Stimulated activated naive CD4-positive, alpha-beta T cell (primary cell): ENCODE measurements around the gene ARHGEF1.

ENCODE experiments used
- DNase-seq, 6 experiments: peaks; one replicate each; lab custom pipeline; 2025; lab: John Stamatoyannopoulos, UW

Gene ARHGEF1

DNA sequence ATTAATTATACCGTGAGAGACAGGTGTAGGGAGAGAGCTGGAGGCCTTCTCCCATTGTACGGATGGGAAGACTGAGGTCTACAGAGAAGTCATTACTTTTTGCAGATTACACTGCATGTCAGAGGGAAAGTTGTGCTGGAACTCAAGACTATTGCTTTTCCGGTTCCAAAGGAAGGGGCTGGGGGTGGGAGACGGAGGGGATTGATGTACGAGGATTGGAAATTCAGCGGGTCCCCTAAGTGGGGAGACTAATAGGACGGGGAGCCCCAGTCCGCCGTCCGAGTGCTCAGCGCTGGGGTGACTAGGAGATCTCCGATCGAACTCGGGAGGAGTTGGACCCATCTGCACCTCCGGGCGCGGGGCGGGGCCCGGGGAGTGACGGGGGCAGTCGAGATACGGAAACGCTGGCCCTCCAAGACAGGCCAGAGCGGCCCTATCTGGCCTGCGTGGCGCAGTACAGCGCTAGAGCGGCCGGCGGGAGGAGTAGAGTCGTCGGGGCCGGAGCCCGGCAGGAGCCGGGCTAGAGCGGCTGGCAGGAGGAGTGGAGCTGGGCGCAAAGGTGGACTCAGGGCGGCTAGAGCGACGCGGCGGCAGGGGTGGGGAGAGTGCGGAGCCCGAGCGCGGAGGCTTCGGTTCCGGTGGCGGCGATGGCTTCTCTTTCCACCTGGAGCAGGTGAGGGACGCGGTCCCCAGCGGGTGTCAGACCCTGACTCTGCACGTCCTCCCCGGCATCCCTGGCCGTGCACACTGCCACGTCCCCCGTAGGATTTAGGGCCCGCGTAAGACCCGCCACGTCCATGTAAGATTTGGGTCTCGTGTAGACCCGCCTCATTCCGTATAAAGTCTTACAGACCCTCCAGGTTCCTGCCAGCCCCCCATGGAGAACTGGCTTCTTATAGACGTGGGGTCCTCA lies 1.1 kb downstream of the ARHGEF1 start:
- peak; percentile 64 to 81 (median 72) for DNase-seq

DNA sequence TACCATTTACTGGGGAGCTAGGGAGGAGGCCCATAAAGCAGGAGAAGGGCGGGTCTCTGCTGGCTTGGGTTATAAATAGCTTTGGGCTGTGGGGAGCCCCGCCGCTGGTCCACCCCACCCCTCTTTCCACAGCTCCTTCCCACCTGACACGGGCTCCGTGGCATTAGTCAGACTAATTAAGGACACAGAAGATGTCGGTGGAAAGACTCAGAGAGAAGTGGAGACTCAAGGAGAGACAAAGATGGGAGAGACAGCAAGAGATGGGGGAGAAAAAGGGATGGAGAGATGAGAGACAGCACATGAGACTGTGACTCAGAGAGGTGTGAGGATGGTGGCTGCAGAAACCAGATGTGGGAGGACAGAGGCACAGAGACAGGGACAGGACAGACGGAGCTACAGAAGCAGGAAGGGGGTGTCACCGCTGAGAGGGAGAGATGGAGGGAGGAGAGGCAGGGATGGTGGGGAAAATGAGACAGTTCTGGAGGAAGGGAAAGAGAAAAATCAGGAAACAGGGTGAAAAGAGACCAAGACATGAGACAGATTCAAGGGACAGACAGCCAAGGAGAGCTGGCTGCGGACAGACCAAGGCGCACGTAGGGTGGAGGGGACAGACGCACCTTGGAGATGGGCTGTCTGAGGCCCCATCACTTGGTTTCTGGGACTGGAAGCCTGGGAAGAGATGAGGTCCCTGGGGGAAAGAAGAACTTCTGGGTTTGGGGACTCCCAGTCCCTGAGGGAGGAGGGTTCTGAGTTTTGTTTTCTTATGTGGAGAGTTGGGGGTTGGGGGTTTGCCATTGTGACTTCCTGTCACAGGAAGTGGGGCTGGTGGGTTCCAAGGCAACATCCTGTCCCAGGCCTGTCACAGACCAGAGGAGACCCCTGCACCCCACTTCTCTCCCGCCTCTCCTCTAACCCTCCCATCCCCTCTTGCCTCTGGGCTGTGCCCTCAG lies 4.1 kb downstream of the ARHGEF1 start:
- peak; percentile 64 to 91 (median 80) for DNase-seq

DNA sequence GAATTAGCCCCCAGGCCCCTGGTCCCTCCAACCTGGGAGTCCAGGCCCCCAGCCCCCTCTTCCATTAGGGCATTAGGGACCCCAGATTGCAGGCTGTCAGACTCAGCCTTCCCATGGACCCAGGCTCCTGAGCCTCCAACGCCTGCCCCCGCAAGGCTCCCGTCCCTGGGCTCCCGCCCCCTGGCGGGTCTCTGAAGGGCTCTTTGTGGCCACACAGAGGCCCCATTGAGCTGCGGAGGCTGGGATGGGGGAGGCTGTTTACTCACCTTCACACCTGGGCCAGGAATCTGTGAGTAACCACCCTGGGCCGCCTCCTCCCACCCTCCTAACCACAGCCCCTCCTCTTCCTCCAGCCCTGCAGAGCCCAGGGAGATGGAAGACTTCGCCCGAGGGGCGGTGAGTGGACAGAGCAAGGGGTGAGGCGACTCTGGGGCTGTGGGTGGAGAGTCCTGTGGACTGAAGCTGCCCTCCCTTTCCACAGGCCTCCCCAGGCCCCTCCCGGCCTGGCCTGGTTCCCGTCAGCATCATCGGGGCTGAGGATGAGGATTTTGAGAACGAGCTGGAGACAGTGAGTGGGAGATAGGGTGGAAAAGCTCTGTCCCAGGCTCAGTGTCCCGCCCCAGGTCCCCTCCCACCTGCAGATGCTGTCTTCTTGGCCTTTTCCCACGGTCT lies 4.9 kb downstream of the ARHGEF1 start:
- peak; percentile 67 to 91 (median 78) for DNase-seq

DNA sequence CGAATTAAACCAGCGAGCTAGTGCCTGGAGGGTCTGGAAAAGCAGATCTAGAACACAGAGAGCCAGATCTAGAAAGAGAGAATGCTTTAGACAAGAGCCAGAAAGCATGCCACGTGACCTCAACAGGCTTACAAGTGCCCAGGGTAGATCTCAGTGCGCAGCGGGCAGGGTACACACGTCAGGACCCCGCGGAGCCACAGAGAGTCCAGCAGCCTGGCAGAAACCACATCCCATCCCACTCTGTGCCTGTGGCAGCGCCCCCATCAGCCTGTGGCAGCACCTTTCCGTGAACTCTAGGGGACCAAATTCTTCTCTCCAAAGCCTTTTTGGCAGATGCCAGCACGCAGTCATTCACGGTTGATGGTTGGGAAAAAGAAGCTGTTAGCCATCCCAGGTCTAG lies 5.9 kb downstream of the ARHGEF1 start:
- peak; percentile 16 to 40 (median 29) for DNase-seq

DNA sequence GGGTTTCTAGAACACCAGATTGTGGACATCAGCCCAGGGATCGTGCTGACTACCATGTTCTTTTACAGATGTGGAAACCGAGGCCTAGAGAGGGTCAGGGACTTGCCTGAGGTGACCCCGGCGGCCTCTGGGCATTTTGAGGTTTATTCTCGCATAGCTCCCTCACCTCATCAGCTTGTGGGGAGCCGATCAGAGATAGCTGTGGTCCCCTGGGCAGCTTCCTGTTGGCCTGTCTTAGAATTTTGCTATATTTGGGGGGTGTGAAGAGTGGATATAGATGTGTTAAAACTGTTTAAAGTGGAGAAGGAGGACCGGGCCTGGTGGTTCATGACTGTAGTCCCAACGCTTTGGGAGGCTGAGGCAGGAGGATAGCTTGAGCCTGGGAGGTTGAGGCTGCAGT lies 6.9 kb downstream of the ARHGEF1 start:
- no peak for DNase-seq

DNA sequence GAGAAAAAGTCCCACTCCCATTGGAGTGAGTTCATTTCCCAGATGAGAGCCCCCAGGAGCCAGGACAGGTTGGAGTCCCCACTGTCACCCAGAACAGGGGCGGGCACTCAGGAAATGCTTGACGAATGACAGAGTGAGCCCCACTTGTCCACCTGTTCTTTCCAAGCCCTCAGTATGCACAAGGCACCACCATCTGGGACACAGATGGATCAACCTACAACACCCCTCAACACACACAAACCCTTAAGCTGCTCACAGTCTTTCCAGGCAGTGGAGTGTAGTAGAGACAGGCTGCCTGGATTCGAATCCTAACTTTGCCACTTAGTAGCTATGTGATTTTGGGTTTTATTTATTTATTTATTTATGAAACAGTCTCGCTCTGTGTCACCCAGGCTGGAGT lies 8.0 kb downstream of the ARHGEF1 start:
- DNase-seq: no peak

DNA sequence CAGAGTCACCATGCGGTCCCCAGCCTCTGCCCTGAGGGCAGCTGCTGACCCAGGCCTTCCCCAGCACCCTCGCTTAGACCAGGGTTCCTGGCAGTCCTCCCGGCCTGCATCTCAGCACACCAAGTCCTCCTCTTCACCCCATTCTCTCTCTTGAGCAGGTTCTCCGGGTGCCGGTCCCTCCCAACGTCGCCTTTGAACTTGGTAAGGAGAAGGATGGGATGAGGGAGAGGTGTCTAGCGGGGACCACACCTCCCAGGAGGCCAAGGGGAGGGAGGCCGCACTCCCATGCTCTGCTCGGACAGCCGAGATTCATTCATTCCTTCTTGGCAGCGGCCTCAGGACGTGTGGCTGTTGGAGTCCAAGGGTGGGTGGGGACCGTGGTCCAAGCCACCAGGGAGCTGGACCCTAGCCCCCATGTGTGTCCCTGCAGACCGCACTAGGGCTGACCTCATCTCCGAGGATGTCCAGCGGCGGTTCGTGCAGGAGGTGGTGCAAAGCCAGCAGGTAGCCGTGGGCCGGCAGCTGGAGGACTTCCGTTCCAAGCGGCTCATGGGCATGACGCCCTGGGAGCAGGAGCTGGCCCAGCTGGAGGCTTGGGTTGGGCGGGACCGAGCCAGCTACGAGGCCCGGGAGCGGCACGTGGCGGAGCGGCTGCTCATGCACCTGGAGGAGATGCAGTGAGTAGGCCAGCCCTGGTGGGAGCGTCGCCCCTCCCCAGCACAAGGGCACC lies 9.4 kb downstream of the ARHGEF1 start:
- DNase-seq: no peak

DNA sequence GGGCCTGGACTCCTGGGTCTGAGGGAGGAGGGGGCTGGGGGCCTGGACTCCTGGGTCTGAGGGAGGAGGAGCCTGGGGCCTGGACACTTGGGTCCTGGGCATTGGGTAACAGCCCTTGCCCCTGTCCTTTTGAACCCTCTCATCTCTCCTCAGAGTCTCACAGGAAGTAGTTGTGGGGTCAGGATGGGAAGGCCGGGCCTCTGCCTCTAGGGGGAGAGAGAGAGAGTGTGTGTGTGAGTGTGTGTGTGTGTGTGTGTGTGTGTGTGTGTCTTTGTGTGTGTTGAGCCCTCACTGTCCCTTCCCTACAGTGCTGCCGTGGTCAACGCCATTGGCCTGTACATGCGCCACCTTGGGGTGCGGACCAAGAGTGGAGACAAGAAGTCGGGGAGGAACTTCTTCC lies 10.9 kb downstream of the ARHGEF1 start:
- peak in 2 of 6 experiments; percentile 21 to 40 for DNase-seq

DNA sequence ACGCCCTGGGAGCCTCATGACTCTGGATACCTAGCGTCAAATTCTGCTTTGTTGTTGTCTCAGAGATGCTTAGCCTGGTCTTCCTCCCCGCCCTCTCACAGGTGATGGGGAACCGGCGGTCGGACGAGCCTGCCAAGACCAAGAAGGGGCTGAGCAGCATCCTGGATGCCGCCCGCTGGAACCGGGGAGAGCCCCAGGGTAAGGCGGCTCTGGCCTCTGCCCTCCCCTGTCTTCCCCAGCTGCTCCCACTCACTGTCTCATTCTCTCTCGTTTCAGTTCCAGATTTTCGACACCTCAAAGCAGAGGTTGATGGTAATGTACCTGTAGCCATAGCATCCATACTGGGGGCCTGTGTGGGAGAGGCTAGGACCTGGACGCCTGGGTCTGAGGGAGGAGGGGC lies 11.4 kb downstream of the ARHGEF1 start:
- DNase-seq: no peak

DNA sequence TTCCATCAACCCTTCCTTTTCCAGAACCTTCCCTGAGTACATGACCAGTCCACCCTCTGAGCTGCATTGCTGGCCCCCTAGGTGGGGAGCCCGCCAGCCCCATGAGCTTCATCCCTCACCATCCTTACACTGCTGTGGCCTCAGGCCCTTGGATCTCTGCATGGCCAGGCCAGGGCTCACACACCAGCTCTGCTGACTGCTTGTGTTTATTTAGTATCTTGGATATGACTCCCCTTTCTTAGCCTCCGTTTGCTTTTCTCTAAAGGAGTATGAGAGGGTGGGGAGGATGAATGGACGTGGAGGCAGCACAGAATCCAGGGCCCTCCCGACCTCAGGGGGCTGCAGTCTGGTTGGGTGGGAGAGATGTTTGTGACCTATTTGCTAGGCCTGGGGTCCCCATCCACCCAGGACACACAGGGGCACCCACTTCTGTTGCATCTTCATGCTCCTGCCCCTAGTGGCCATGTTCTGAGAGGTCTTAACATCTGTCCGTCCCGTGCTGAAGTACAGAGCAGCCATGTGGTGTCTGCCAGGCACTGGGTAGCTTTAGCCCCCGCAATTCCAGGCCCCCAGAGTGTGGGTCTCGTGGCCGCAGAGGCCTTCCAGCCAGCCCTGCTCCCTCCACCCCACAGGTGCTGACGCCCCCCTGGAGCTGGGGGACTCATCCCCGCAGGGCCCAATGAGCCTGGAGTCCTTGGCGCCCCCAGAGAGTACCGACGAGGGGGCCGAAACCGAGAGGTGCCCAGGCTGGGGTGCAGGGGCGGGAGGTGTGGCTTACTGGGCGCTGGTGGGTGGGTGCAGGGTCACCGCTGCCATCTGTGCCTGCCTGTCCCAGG lies 13.0 kb downstream of the ARHGEF1 start:
- no peak for DNase-seq

DNA sequence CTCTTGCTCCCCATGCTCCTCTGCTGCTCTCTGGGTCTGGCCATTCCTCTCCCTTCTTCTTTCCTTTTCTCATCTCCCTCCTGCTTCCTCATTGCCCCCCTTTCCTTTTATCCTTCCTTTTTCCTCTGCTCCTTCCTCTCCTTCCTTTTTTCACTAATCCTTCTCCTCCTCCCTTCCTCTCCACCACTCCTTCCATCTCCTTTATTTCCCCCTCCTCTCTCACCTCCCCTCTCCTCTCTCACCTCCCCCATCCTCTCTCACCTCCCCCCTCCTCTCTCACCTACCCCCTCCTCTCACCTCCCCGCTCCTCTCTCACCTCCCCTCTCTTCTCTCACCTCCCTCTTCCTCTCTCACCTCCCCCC lies 13.6 kb downstream of the ARHGEF1 start:
- no peak for DNase-seq

DNA sequence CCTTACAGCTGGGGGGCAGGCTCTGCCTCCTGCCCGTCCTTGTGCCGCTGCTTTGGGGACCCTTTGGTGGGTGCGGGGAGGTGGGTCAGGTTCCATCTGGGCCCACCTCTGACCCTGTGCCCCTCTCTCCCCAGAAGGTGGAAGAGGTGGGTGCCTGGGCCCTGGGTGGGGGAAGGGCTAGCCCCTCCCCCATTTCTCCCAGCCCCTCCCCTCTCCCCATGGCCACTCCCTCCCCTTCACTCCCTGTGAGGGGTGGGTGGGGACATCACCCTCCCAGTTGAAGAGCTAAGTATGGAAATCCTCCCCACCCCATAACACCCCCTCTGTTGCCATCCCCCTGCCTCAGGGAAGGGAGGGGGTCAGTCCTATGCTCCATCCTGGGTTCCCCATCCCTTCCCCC lies 14.2 kb downstream of the ARHGEF1 start:
- no peak for DNase-seq

DNA sequence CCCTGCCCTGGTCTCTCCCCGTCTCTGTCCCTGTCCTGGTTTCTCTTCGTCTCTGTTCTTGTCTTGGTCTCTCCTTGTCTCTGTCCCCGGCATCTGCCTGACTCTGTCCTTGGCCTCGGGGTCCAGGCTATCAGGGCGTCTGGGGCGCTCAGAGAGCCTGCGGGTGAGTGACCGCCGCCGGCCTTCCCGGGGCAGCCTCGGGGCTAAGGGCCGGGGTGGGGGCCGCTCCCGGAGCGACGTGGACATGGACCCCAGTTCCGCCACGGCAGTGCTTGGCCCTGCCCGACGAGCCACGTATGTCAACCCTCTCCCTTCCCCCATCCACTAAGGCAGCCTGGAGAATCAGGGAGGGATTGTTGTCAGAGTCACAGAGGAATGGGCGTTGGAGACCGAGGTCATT lies 14.8 kb downstream of the ARHGEF1 start:
- DNase-seq: no peak

DNA sequence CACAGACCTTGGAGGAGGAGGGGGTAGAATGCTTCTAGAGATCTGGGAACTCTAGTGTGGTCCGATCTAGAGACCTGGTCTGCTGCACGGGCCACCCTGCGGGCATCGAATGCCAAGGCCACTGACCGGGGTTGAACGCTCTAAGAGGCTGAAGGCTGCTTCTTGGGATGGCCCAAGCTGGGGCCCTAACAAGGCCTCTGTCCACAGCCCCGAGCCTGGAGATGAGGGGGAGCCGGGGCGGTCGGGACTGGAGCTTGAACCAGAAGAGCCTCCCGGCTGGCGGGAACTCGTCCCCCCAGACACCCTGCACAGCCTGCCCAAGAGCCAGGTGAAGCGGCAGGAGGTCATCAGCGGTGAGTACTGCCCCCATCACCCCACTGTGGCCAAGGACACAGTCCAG lies 15.3 kb downstream of the ARHGEF1 start:
- DNase-seq: no peak

DNA sequence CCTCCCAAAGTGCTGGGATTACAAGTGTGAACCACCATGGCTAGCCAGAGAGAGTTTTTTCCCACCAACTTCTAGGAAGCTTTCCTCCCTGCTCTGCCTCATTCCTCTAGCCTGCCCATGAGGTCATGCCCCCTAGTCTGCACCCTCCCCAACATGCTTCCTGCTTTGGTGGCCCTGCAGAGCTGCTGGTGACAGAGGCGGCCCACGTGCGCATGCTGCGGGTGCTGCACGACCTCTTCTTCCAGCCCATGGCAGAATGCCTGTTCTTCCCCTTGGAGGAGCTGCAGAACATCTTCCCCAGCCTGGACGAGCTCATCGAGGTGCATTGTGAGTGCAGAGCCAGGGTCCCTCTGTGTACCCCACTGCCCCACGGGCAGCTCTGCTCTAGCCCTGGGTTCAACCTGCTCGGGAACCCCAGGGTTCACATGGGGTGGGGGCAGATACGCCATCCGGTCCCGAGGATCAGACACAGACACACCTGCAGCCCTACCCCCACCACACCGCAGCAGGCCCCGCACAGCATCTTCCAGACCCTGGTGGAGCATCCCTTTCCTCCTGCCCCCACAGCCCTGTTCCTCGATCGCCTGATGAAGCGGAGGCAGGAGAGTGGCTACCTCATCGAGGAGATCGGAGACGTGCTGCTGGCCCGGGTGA lies 18.9 kb downstream of the ARHGEF1 start:
- DNase-seq: no peak

DNA sequence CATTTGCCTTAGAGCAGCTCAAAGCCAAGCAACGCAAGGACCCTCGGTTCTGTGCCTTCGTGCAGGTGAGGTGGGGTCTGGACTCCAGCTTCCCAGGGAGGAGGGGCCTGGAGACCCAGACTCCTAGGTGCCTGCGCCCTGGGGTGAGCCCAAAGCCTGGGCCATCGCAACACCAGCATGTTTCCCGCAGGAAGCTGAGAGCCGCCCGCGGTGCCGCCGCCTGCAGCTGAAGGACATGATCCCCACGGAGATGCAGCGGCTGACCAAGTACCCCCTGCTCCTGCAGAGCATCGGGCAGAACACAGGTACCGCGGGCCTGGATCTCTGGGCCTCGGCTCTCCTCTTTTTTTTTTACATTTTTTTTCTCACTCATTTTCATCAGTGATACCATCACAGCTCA lies 19.6 kb downstream of the ARHGEF1 start:
- DNase-seq: no peak

DNA sequence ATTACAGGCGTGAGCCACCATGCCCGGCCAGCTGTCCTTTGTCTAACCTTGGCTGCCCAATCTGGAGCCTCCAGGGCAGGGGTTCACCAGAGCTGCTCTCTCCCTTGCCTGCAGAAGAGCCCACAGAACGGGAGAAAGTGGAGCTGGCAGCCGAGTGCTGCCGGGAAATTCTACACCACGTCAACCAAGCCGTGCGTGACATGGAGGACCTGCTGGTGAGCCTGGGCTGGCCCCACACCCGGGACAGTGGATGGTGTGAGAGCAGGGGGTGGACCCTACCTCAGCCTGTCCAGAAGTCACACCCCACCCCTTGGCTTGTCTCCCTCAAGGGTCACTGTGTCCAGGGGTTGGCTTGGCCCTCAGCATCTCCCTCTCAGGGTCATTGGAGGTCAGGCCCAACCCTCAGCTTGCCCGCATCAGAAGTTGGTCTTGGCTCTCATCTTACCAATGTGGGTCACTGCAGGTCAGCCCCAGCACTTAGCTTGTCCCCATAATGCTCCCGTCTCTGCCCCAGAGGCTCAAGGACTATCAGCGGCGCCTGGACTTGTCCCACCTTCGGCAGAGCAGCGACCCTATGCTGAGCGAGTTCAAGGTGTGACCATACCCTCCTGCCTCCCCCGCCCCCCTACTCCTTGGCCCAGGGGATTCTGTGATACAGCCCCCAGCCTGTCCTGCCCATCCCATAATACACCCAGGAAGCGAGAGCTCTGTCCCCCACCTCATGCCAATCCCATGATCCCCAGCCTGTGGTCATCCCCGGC lies 20.4 kb downstream of the ARHGEF1 start:
- DNase-seq: no peak

DNA sequence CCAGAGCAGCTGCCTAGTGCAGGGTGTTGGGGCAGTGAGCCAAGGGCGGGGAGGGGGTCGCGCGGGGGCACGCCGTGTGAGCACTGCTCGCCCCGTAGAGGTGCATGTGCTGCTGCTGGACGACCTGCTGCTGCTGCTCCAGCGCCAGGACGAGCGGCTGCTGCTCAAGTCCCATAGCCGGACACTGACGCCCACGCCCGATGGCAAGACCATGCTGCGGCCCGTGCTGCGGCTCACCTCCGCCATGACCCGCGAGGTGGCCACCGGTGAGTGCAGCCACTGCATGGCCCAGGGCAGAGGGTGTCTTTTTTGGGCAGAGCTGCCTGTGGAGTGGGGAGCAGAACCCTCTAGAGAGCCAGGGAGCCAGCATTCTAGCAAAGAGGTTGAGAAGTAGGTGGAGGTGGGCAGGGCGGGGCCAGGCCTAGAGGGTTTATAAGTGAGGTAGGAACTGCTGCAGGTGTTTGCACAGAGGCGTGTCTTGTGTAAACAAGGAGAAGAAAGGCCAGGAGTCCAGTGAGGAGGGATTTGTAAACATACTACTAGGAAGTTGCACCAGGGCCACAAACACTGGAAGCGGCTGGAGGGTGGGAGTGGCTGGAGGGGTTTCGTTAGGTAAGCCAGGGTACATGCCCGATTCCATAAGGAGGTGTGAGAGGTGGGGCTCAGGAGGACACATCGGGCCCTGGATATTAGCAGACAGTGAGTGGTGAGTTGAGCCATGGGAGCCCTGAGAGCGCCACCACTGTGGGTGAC lies 21.3 kb downstream of the ARHGEF1 start:
- DNase-seq: no peak
